HG03521 (cell line): ENCODE measurements around the gene CMBL.
A peak's percentile ranks its signal among the peaks of the same experiment; 100 is the strongest.
"Not testable (repeated sequence)": the region's sequence is repeated elsewhere in the genome, so short reads cannot be mapped to it uniquely, and the experiment has no call there.

Source experiments
- ATAC-seq: cut with Tn5 transposase; IDR thresholded peaks from one replicate; pipeline ENCODE4 v1.9.1; 2021; ENCODE audit warnings: mild to moderate bottlenecking, moderate library complexity; ENCODE audit not compliant: unreplicated experiment

CMBL gene

DNA sequence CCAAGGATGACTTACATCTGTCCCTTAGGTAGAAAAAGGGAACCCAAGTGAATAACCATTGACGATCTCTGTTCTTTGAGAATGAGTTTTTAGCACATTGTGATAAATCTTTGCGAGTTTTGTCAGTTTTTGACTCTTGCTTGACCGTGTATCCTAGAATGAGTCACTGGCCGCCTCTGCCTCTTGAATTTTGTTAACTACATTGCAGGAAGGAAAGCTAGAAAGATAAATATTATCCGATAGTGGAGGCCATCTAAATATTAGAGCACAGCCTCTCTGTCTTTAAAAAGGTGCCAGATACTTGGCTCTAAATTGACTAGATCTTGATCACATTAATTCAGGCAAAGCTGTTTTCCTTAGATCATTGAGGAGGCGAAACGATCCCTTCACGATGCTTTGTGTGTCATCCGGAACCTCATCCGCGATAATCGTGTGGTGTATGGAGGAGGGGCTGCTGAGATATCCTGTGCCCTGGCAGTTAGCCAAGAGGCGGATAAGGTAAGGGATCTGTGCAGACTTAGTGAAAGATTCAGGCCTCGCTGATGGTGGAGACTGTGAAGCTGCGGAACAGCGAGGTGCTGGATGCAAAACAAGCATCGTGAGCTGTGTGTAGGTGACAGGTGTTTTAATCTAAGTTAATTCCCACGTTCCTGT, 45.5 kb downstream of the CMBL start:
- ATAC-seq: no peak

DNA sequence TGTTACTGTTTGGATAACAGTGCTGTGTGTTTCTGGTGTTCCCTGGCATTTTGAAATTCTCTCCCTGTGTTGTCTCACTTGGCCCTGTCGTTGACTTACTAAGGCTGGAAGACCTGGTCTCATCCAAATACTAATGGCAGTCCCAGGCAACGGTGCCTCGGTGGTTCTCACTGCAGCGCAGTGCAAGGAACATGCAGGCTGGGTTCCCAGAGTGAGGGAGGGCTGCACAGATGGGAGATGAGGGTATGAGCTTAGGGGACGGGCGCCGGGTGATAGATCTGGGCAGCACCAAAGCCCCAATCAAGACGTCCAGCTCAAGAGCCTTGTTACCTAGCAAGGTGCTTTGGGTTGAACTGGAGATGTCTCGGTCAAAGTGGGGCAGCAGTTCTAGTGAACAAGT, 46.6 kb downstream of the CMBL start:
- ATAC-seq: no peak

DNA sequence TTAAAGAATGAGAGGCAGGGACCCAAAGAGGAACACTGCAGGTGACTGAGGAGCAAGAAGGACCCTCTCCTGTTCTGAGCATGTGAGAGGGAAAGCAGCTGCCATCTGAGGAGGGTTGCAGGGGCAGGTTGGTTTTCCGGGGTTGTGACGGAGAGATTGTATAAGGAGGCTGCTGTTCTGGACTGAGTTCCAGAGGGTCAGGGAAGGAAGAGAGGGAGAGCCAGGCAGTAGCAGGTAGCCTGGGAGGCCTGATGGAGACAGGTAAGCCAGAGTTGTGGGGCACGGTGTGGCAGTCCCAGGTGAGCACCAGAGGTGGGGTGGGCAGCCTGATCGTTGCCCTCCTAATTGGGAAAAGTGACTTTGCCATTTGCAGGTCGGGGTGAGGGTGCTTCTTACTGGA, 47.8 kb downstream of the CMBL start:
- no peak for ATAC-seq

DNA sequence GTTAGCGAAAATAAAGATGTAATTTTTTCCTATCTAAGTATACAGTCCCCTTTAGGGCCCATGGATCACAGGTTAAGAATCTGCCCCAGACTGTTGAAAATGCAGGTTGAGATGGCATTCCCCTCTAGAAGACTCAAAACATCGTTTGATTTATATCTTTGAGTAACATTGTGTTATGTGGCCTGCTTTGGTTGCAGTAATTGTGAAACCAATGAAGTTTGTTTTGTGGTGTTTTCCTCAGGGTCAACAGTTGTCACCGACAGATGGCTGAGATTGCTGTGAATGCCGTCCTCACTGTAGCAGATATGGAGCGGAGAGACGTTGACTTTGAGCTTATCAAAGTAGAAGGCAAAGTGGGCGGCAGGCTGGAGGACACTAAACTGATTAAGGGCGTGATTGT, 49.8 kb downstream of the CMBL start:
- no peak for ATAC-seq

DNA sequence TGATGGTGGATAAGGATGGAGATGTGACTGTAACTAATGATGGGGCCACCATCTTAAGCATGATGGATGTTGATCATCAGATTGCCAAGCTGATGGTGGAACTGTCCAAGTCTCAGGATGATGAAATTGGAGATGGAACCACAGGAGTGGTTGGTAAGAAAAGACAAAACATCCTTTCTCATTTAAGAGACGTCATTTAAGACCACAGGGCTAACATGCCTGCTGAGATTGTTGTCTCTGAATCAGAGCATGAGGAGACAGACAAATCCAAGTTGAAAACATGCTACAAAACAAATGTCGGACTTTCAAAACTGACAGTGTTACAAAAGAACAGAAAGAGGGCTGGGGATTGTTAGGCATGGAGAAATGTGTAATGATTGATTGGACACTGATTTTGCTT, 53.0 kb downstream of the CMBL start:
- no peak for ATAC-seq

DNA sequence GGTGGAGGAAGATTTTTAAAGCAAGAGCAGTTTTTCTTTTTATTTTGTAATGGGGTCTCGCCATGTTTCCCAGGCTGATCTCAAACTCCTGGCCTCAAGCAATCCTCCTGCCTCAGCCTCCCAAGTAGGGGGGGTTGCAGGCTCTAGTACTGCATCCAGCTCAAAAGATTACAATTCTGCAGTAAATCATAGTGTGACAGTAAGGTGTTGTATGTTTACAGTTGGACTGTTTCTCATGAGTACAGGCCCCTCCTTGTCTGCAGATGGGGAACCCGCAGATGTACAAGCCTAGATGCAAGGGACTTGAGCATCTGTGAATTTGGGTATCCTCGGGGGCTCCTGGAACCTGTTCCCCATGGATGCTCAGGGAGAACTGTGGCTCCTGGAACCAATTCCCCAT, 54.3 kb downstream of the CMBL start:
- ATAC-seq: no peak

DNA sequence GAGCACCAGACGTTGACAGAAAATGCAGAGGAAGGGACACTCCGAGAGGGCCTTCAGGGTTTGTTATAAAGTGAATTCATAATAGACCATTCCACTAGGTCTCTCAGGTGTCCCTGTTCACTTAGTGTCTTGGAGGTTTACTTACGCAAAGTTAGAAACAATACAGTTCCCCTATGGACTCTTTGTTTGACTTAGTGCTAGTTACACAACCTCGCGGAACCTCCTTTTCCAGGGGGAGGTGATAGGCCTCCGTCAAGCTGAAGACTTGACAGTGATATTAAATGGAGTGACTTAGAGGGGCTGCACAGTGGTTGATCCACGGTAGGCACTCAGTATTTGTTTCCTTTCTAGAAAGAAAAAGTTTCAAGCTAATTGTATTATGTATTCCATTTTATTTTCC, 56.3 kb downstream of the CMBL start:
- no peak for ATAC-seq

DNA sequence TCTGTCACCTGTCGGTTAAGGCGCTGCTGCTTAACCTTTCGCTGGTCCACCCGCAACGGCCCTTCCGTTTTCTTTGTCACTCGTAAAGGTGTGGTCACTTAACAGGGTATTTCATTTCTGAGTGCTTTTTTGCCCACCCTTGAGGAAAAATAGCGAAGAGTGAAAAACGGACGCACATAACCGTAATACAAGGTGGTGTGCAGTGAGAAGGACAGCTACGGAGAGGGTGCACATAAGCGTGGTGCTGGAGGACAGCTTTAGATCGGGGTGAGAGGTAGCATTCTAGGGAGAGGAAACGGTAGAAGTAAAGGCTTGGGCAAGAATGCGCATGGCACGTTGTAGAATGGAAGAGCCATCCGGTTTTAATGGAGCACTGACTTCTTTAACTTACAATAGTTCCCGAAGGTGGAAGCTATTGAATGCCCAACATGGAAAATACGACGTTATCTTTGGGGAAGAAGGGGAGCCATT, 56.9 kb downstream of the CMBL start:
- ATAC-seq: peak; percentile 15

DNA sequence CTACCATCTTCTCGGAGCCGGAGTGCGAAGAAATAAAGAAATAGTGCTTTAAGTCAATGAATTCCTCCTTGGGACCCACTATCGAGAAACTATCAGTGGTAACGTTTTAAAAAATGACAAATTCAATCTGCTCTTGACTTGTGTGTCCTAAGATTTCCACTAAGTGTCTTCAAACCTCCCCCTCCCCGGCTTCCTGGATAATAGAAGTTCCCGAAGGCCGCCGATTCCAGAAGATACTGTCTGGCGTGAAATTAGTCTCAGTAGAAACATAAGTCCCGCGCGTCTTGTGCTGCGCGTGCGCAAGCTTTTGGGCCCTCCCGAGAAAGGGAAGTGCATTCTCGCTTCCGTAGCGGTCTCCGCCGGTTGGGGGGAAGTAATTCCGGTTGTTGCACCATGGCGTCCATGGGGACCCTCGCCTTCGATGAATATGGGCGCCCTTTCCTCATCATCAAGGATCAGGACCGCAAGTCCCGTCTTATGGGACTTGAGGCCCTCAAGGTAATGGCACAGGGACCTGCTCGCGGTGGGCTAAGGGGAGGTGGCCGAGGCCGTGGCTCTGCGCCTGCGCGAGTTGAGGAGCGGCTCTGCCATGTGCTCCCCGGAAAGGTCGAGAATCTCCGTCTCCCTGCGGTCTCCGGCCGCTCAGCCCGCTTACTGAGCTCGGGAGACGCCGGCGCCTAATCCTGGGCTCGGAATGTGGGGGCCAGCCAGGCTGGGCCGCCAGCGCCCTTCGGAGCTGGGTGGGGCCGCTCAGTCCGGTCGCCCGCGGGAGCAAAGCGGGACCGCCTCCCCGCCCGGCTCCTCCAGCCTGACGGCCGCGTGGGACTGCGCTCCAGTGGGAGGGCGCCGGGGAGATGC, 57.5 kb downstream of the CMBL start, which contains the start of gene CCT5:
Gene CCT5, plus strand, starts transcription at position 333 of the 858 bp plus-strand sequence. Its CDS starts 61 bp downstream, at position 394.
- ATAC-seq: peak; percentile 71

DNA sequence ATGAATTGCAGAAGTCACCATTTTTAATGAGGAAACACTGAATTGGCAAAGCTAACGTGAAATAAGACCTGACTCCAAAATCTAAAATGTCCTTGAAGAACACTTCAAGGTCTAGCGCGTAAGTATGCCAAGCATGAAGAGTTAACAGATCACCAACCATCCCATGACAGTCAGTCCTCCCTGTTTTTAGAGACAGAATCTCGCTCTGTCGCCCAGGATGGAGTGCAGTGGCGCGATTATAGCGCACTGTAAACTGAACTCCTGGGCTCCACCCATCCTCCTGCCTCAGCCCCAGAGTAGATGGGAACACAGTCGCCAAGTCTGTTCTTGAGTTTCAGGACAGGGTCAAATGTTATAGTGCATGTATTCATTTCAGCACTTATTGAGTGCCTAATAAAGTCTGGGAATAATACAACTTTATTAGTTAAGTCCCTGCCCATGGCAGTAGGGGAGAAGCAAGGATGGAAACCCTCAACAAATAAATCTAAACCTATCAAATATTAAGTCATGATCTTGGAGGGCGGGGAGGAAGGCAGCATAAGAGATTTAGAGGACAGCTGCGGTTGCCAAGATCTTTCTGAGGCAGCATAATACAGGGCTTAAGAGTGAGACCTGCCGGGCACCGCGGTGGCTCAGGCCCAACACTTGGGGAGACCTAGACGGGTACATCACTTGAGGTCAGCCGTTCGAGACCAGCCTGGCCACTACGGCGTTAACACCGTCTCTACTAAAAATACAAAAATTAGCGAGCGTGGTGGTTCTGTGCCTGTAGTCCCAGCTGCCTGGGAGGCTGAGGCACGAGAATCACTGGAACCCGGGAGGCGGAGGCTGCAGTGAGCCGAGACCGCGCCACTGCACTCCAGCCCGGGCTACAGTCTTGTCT, 59.1 kb downstream of the CMBL start:
- no peak for ATAC-seq

DNA sequence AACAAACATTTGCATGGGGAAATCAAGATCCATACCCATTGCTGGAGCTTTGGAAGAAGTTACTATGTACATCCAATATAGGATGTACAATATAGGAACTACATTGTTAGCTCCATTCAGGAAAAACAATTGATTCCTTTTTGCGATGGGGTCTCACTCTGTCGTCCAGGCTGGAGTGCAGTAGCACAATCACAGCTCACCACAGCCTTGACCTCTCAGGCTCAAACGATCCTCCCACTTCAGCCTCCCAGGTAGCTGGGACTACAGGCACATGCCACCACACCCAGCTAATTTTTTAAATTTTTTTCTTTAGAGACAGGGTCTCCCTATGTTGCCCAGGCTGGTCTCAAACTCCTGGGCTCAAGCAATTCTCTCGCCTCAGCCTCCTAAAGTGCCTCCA, 60.5 kb downstream of the CMBL start:
- ATAC-seq: not testable (repeated sequence)

DNA sequence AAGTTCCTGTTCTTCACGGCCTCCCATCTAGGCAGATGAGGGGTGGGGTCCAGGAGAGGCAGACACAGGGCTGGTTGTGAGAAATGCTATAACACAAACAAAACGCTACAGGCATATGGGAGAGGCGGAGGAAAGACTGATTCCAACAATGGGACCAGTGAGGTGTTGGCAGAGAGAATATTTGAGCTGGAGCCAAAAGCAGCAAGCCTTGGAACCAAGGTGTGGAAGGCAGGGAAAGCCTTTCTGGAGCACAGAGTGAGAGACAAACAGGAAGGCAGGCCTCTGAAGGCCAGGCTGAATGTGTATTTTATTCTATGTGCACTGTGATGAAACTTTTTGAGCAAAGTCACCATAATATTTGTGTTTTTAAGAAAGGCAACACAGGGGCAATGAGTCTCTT, 60.9 kb downstream of the CMBL start:
- no peak for ATAC-seq

DNA sequence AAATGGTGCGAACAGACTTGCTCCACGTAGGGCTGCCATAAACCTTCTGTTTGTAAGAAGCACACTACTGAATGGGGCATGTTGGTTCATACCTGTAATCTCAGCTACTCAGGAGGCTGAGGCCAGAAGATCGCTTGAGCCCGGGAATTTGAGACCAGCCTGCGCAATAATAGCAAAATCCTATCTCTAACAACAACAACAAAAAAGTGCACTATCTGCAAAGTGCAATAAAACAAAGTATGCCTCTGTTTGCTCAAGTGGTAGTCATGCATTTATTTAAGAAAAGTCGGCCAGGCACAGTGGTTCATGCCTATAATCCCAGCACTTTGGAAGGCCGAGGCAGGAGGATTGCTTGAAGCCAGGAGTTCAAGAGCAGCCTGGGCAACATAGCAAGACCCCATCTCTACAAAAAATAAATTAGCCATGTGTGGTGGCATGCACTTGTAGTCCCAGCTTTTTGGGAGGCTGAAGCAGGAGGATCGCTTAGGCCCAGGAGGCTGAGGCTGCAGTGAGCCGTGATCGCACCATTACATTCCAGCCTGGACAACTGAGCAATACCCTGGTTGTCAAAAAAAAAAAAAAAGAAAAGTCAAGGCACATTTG, 63.3 kb downstream of the CMBL start:
- no peak for ATAC-seq

DNA sequence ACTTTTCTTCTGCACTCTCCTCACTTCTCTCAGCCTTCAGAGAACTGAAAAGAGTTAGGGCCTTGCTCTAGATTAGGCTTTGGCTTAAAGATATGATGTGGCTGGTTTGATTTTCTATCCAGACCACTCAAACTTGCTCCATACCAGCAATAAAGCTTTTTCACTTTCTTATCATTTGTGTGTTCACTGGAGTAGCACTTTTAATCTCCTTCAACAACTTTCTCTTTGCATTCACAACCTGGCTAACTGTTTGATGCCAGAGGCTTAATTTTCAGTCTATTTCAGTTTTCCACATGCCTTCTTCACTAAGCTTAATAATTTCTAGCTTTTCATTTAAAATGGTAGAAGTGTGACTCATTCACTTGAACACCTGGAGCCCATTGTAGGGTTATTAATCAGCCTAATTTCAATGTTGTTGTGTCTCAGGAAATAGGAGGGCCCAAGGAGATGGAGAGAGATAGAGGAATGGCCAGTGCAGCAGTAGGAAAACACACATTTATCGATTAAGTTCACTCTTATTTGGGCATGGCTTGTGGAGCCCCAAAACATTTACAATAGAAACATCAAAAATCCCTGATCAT, 64.0 kb downstream of the CMBL start:
- ATAC-seq: no peak

DNA sequence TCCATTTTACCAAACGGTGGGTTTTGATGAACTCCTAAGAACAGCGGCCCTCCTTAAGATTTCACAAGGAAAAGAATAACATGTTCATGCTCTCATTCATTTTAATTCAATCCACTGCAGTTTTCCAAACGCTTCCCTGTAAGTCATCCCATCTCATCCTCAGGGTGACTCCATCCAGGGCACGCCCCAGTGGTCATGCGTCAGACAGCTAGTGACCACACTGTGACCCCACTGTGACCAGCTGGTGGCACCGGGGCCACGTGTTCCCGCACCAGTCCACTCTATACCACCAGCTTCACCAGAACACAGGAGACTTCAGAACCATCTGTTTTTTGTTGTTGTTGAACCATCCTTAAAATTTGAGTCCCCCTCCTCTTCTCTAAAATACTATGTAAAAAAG, 72.4 kb downstream of the CMBL start:
- ATAC-seq: no peak

DNA sequence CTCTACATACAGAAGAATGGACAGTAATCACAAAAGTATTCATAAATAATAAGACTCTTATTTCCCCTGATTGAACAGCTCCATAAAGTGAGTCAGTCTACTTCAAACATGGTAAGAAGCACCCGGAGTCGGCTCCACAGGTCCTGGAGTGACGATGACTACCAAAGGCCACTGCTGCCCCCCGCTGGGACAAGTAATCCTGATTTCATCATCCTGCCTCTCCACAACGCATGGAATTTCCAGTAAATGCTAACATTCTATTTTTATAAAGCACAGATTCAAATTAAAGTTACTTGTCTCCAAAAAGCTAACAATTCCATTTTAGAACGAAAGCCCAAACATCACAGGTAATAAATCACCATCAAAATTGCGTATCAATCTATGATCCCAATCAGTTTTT, 74.2 kb downstream of the CMBL start:
- ATAC-seq: no peak

DNA sequence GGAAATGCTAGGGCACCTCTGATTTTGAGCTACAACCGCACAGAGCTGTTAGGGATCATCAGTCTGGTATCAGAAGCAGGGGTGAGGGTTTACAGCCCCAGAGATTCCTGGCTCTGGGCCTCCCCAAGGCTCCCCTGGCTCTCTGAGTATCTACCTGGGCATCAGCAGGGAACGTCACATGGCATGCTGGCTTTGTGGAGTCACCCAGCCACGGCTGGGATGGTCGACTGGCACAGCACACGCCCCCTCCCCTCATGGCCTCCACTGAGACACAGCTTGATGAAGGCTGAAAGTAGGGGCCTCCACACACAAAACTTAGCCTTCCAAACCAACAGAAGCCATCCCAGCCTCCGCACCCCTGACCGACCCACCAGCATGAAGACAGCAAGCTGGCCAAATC, 74.7 kb downstream of the CMBL start:
- no peak for ATAC-seq

DNA sequence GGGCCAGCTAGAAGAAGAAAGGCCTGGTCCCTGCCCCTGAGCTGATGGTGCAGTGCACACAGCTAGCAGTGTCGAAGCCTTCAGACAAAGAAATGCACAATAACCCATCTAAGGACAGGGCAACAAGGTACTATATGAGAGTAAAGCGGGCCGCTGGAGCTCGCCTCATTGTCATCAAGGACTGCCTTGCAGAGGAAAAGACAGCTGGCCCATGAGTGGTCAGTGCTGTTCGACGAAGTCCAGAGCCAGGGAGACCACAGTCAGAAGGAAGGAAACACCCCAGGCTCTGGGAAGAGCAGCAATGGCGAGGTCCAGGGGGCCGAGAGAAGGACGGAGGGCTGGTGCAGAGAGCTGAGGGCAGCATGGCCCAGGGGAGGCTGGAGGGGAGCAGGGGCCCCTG, 75.3 kb downstream of the CMBL start:
- ATAC-seq: no peak

DNA sequence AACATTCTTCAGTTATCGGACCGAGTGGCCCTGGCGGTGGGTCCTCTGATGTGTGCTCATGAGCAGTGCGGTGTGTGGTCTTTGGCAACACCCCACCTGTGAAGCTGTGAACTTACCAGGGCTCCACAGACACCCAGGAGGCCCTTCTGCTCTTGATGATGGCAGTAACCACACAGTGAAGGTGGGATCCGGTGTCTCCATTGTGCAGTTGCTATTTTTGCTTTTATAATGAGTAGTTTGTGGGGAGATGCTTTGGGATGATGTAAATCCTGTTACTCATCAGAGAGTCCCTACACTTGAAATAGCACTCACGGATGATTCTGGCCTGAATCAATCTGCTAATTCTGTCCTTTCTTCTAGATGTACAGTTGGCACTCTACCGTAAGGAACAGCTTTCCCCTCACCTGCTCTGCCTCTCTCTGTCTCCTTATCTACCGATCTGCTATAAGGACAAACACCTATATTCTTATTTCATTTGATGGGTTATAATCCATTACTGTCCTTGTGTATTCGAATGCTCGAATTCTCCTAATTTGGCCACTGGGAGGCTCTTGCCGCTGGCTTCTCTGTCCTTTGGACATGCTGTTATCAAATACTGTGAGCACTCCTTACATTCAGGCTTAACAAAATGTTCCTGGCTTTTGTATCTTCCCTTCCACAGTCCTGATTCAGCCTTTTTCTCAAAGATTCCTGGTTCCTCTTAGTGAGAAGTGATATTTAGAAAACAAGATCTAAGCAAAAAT, 78.2 kb downstream of the CMBL start:
- ATAC-seq: no peak

DNA sequence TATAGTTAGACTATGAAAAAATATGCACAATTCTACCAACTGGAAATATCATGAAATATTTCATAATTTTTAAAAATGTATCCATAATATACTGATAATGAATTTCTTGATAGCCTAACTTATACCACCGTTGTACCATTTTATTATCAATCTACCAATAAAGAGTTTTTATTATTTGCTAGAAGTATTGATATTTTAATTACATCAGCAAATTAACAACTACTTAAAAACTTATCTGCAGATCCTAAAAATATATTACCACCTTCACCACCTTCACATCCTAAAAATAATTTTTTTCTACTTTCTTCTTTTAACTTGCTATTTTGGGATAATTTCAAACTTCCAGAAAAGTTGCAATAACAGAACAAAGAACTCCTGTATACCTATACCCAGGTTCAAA, 79.4 kb downstream of the CMBL start:
- no peak for ATAC-seq
